Measurements from ENCODE around the gene CCDC88C.
A peak's percentile ranks its signal among the peaks of the same experiment; 100 is the strongest.
"Not testable (repeated sequence)": the region's sequence is repeated elsewhere in the genome, so short reads cannot be mapped to it uniquely, and the experiment has no call there.

The CCDC88C gene

GRCh38 chr14:91243074-91243471 is 174.5 kb downstream of the CCDC88C start:
- DNase-seq (ENCODE audit: low read depth in 2 of 2) = no peak

- DNase-seq (ENCODE audit: low read depth in 2 of 2) = no peak
These were observed 175.0 kb downstream of the CCDC88C start for GRCh38 chr14:91242635-91243034.

GRCh38 chr14:91241863-91242262 is 175.8 kb downstream of the CCDC88C start:
- DNase-seq (ENCODE audit: low read depth in 2 of 2) = no peak

GRCh38 chr14:91238661-91239060 is 179.0 kb downstream of the CCDC88C start:
- no peak for DNase-seq (ENCODE audit: low read depth in 2 of 2)

- no peak for DNase-seq (ENCODE audit: low read depth in 2 of 2)
These were observed 179.5 kb downstream of the CCDC88C start for GRCh38 chr14:91238085-91238484.

- DNase-seq (ENCODE audit: low read depth in 2 of 2) = peak; percentile 62 to 64
These were observed 180.4 kb downstream of the CCDC88C start for GRCh38 chr14:91237219-91237618.

GRCh38 chr14:91235841-91236240 is 181.8 kb downstream of the CCDC88C start:
- DNase-seq (ENCODE audit: low read depth in 2 of 2) = no peak

GRCh38 chr14:91234791-91235114 is 182.9 kb downstream of the CCDC88C start:
- DNase-seq (ENCODE audit: low read depth in 2 of 2) = no peak

GRCh38 chr14:91233936-91234790 is 183.5 kb downstream of the CCDC88C start:
- DNase-seq (ENCODE audit: low read depth in 2 of 2) = no peak

- no peak for DNase-seq (ENCODE audit: low read depth in 2 of 2)
These were observed 185.0 kb downstream of the CCDC88C start for GRCh38 chr14:91232603-91233002.

DNA sequence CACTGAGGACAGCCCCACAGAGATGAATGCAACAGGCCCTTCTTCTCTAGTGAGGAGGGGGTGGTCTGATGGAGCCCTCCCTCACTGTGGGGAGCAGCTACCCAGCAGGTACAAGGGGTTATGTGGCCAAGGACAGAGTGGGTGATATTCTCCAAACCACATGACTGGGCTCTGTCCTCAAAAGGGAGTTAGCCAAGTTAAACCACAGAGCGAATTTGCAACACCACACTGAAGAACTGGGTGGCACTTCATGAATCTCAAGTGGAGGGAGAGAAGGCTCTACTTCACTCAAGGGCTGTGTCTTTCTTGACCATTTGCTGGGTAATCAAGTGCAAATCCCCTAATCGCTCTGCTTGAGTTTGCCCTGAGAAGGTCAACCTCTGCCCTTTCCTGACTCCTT is 185.6 kb downstream of the CCDC88C start:
- DNase-seq (ENCODE audit: low read depth in 2 of 2) = no peak

DNA sequence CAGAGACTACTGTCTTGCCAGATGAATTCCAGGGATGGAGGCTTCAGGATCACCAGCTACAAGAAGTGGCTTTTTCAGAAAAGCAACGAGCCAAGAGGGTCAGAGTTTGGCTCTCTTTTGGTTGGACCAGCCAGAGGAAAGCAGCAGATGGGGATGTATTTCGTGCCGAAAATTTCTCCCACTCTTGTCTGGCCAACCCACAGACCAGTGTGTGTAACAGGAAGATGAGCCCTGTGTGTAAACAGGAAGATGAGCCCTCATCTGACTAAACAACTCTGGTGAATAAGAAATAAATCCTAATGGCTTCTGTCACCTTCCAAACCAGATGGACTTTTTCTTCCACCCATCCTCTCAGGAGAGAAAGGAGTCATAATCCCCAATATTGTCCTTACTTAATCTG is 186.2 kb downstream of the CCDC88C start:
- DNase-seq (ENCODE audit: low read depth in 2 of 2) = no peak

GRCh38 chr14:91230397-91231035 is 187.1 kb downstream of the CCDC88C start:
- DNase-seq (ENCODE audit: low read depth in 2 of 2) = no peak

GRCh38 chr14:91229743-91230200 is 187.8 kb downstream of the CCDC88C start:
- no peak for DNase-seq (ENCODE audit: low read depth in 2 of 2)

DNA sequence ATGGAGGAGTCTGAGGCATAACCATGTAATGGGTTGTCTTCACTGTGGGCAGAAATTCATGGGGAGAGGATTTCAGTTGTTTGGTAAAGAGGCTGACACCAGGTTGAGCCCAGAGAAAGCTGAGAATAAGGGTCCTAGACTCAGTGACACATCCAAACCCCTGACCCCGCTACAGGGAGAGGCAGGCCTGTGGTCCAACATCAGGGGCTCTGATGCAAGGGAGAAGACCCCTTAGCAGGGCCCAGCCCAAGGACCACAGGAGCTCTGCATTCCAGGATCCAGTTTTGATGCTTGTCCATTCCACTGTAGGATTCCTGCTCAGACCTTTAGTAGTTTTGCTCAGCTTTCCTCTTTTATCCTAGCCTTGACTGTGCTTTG is 188.6 kb downstream of the CCDC88C start:
- DNase-seq (ENCODE audit: low read depth in 2 of 2) = no peak

GRCh38 chr14:91228112-91229004 is 189.3 kb downstream of the CCDC88C start:
- no peak for DNase-seq (ENCODE audit: low read depth in 2 of 2)

DNA sequence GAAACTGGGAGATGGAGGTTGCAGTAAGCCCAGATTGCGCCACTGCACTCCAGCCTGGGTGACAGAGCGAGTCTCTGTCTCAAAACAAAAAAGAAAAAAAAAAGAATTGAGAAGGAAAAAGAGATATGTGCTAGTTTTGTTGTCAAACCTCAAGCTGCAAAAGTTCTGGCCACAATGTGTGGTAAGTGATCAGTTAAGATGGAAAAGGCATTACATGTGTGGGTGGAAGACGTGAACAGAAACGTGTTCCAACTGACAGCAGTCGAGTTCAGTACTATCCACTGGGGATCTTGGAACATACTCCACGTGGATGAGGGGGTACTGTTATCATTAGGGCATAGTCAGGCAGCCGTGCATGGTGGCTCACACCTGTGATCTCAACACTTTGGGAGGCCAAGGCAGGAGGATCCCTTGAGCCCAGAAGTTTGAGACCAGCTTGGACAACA is 190.4 kb downstream of the CCDC88C start:
- no peak for DNase-seq (ENCODE audit: low read depth in 2 of 2)

GRCh38 chr14:91226360-91226759 is 191.3 kb downstream of the CCDC88C start:
- DNase-seq (ENCODE audit: low read depth in 2 of 2) = not testable (repeated sequence)

DNA sequence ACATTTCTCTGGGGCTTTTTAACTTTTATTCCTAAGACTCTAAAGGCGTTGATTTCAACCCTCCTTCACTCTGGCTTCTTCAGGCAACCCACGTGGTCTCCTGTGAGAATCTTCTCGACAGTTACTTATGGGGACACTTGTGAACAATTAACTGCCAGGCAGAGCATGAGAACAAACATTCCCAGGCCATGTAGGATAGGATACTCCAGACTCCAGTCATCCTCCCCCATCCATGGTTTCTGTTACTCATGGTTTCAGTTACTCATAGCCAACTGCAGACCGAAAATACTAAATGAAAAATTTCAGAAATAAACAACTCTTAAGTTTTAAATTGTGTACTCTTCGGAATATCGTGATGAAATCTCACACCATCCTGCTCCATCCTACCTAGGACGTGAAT is 192.6 kb downstream of the CCDC88C start:
- DNase-seq (ENCODE audit: low read depth in 2 of 2) = no peak

GRCh38 chr14:91223028-91223783 is 194.4 kb downstream of the CCDC88C start:
- DNase-seq (ENCODE audit: low read depth in 2 of 2) = no peak

Data from fibroblast of skin of left quadriceps (primary cell).